ENCODE results near the gene ARHGEF4.

DNA sequence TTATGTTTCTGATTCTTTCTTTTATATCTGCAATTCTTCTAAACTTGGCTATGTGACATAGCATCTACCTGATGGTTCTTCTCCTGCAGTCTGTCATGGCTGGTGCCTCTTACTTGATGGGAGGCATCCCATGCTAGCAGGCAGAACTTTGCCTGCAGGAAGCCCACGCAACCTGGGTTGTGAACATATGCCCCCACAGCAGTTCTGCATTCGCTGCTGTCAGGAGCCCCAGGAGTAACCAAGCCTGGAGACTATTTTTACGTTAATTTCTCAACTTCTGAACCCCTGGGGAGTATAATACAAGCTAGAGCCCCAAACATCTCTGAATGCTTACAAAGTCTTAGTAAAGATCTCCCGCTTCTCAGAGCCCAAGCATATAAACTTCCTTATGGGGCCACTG lies 244.5 kb downstream of the ARHGEF4 start:
- no peak for TF ChIP-seq EZH2 (IDR thresholded peaks at IDR 0.05)
- TF ChIP-seq POLR2AphosphoS5 (IDR thresholded peaks at IDR 0.05; ENCODE audit: borderline replicate concordance, low read depth, low read length), result no peak
- no peak for TF ChIP-seq FOXP2 (optimal IDR thresholded peaks at IDR 0.05; ENCODE audit: control extremely low read depth, extremely low read length, insufficient read depth)

All from SK-N-MC (cell line).